ENCODE data around the gene LSM2.

DNA sequence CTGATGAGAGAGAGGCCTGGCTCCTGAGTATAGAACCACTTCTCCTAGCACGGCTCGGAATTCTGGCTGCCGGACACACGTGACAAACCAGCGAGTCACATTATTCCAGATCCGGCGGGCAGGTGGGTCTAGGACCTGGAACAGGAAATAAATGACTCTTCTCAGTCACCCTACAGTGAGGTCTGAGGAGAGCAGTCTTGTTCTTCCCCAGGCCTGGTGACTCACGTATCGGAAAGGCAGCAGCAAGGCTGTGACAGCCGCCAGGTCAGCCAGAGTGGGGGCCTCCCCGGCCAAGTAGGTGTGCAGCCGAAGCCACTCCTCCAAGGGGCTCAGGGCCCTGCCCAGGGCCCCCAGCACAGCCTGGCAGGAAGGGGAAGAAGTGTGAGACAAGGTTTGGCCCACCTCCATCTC, 14.0 kb downstream of the LSM2 start:
- TF ChIP-seq, protein P1, sequence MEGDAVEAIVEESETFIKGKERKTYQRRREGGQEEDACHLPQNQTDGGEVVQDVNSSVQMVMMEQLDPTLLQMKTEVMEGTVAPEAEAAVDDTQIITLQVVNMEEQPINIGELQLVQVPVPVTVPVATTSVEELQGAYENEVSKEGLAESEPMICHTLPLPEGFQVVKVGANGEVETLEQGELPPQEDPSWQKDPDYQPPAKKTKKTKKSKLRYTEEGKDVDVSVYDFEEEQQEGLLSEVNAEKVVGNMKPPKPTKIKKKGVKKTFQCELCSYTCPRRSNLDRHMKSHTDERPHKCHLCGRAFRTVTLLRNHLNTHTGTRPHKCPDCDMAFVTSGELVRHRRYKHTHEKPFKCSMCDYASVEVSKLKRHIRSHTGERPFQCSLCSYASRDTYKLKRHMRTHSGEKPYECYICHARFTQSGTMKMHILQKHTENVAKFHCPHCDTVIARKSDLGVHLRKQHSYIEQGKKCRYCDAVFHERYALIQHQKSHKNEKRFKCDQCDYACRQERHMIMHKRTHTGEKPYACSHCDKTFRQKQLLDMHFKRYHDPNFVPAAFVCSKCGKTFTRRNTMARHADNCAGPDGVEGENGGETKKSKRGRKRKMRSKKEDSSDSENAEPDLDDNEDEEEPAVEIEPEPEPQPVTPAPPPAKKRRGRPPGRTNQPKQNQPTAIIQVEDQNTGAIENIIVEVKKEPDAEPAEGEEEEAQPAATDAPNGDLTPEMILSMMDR (IDR thresholded peaks at IDR 0.05; ENCODE audit: poor library complexity, severe bottlenecking): no peak
- TF ChIP-seq EP300 (conservative IDR thresholded peaks at IDR 0.05; ENCODE audit: poor library complexity, severe bottlenecking) (no peak), POLR2AphosphoS5 (IDR thresholded peaks at IDR 0.05) (no peak)
